ENCODE data around the gene RXFP3.

Gene RXFP3

GRCh38 chr5:33891788-33892619 is 44.2 kb upstream of the RXFP3 start, which contains the start of gene ADAMTS12:
TSS of gene ADAMTS12 (minus strand) at chr5:33891990. CDS start at chr5:33891856, 134 bp downstream.
- ChIA-PET POLR2A (no interaction called here), CTCF (interaction anchor here (1.1 kb wide), 1 partner anchor 47 kb away, joined by 3 read pairs; no protein-coding TSS in a partner anchor)
- no peak within 1 kb of the TSS for H3K27ac ChIP-seq (ENCODE audit: extremely low read depth, low read depth, low read length)
- H3K4me3 ChIP-seq (ENCODE audit: low read depth, low read length), result peak within 1 kb of the TSS; percentile 25
- H3K4me1 ChIP-seq (ENCODE audit: control insufficient read depth, insufficient read depth, low read length), result peaks cover 3% of the 10 kb centered on the region; the same call in 1 of the 2 replicates
- H3K36me3 ChIP-seq (ENCODE audit: control insufficient read depth in 2 of 2, insufficient read depth in 1 of 2, low read length in 2 of 2), result no peaks in the 10 kb centered on the region
- H3K9me3 ChIP-seq (ENCODE audit: control insufficient read depth, insufficient read depth, low read depth, low read length), result no peaks in the 10 kb centered on the region
- TF ChIP-seq TSHZ1 (tag by site-specific recombination; IDR thresholded peaks at IDR 0.05; ENCODE audit: borderline replicate concordance), result no peak
- no peak for TF ChIP-seq ZNF433 (tag by site-specific recombination; IDR thresholded peaks at IDR 0.05; ENCODE audit: low read depth)
- TF ChIP-seq ZNF830 (tag by site-specific recombination; IDR thresholded peaks at IDR 0.05; ENCODE audit: low read depth), result no peak
- no peak for TF ChIP-seq ZNF202 (tag by site-specific recombination; IDR thresholded peaks at IDR 0.05; ENCODE audit: borderline replicate concordance)
- TF ChIP-seq SP3 (tag by site-specific recombination; IDR thresholded peaks at IDR 0.05), result no peak
- TF ChIP-seq PRDM2 (tag by site-specific recombination; IDR thresholded peaks at IDR 0.05; ENCODE audit: borderline replicate concordance), result no peak
- no peak for TF ChIP-seq ZNF16 (tag by site-specific recombination; IDR thresholded peaks at IDR 0.05; ENCODE audit: low read depth)
- TF ChIP-seq PRDM1 (tag by site-specific recombination; IDR thresholded peaks at IDR 0.05), result no peak
- no peak for TF ChIP-seq ZSCAN5A (tag by site-specific recombination; IDR thresholded peaks at IDR 0.05)
- no peak for TF ChIP-seq SP7 (tag by site-specific recombination; IDR thresholded peaks at IDR 0.05)
- TF ChIP-seq SP2 (tag by site-specific recombination; IDR thresholded peaks at IDR 0.05), result 0 out of 2 replicates have a peak, but pooled peaks have one; percentile 14
- TF ChIP-seq ZBTB49 (tag by site-specific recombination; IDR thresholded peaks at IDR 0.05; ENCODE audit: low read depth), result no peak
- TF ChIP-seq GLIS2 (tag by site-specific recombination; IDR thresholded peaks at IDR 0.05), result 0 out of 2 replicates have a peak, but pooled peaks have one; percentile 25
- peak; percentile 81 for TF ChIP-seq GLIS1 (tag by site-specific recombination; IDR thresholded peaks at IDR 0.05)
- no peak for TF ChIP-seq YY1 (tag by site-specific recombination; IDR thresholded peaks at IDR 0.05)
- no peak for TF ChIP-seq ZNF239 (tag by site-specific recombination; IDR thresholded peaks at IDR 0.05)
- TF ChIP-seq ZIC2 (tag by site-specific recombination; IDR thresholded peaks at IDR 0.05), result peak; percentile 71
- no peak for TF ChIP-seq ZFP69B (tag by site-specific recombination; IDR thresholded peaks at IDR 0.05)
- TF ChIP-seq ZNF514 (tag by site-specific recombination; IDR thresholded peaks at IDR 0.05), result no peak
- TF ChIP-seq ZNF621 (tag by site-specific recombination; IDR thresholded peaks at IDR 0.05), result no peak
- no peak for TF ChIP-seq ZNF121 (tag by site-specific recombination; IDR thresholded peaks at IDR 0.05)
- TF ChIP-seq ZBTB20 (tag by site-specific recombination; IDR thresholded peaks at IDR 0.05), result no peak
- TF ChIP-seq ZNF362 (tag by site-specific recombination; IDR thresholded peaks at IDR 0.05), result no peak
- no peak for TF ChIP-seq ZNF843 (tag by site-specific recombination; IDR thresholded peaks at IDR 0.05)
